ENCODE data around the gene VANGL2.

The VANGL2 gene

DNA sequence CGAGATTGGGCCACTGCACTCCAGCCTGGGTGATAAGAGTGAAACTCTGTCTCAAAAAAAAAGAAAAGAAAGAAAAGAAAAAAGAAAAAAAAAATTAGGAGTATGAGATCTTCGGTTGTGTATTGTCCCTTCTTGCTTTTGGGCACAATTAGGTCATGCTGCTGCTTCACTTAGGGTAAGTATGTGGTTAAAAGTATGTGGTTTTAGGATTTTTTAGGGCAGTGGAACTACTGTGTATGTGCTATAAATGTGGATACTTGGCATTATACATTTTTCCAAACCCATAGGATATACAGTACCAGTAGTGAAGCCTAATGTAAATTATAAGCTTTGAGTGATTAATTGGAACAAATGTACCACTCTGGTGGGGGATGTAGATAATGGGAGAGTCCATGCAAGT, 31.2 kb downstream of the VANGL2 start:
- no peak for DNase-seq (ENCODE audit: low read depth, low spot score)
- TF ChIP-seq, protein P1, sequence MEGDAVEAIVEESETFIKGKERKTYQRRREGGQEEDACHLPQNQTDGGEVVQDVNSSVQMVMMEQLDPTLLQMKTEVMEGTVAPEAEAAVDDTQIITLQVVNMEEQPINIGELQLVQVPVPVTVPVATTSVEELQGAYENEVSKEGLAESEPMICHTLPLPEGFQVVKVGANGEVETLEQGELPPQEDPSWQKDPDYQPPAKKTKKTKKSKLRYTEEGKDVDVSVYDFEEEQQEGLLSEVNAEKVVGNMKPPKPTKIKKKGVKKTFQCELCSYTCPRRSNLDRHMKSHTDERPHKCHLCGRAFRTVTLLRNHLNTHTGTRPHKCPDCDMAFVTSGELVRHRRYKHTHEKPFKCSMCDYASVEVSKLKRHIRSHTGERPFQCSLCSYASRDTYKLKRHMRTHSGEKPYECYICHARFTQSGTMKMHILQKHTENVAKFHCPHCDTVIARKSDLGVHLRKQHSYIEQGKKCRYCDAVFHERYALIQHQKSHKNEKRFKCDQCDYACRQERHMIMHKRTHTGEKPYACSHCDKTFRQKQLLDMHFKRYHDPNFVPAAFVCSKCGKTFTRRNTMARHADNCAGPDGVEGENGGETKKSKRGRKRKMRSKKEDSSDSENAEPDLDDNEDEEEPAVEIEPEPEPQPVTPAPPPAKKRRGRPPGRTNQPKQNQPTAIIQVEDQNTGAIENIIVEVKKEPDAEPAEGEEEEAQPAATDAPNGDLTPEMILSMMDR (IDR thresholded peaks at IDR 0.05; ENCODE audit: insufficient read depth, low read length, missing control alignments) = no peak
- H3K4me3 ChIP-seq (ENCODE audit: low read depth, low read length) = no peak overlapping the region
- POLR2A ChIA-PET = no interaction called here
- CTCF ChIA-PET = interaction anchor here (4.6 kb wide), 1 partner anchor 176 kb away, joined by 65 read pairs; no protein-coding TSS in a partner anchor

DNA sequence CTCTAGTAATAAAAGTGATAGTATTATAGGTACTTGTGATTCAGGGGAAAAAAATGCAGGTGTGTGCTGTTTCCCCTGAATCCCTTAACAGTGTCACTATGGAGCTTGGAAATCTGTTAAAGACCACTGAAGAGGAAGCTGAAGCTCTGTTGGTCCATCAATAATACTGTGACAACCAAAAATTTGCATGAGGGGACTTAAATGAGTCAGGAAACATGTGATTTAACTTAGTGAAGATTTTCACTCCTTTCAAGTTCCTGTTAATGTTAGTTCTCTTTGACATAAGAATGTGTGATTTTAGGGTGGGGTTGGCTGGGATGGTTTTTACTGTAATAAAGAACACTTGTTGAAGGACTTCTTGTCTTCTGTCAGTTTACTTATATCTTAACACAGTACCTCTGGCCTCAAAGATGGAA, 32.0 kb downstream of the VANGL2 start:
- ChIA-PET POLR2A (no interaction called here), CTCF (interaction anchor here (4.6 kb wide), 1 partner anchor 175 kb away, joined by 65 read pairs; no protein-coding TSS in a partner anchor)
- TF ChIP-seq, protein P1 (IDR thresholded peaks at IDR 0.05; ENCODE audit: insufficient read depth, low read length, missing control alignments) = no peak
- no peak overlapping the region for H3K4me3 ChIP-seq (ENCODE audit: low read depth, low read length)
- no peak for DNase-seq (ENCODE audit: low read depth, low spot score)

DNA sequence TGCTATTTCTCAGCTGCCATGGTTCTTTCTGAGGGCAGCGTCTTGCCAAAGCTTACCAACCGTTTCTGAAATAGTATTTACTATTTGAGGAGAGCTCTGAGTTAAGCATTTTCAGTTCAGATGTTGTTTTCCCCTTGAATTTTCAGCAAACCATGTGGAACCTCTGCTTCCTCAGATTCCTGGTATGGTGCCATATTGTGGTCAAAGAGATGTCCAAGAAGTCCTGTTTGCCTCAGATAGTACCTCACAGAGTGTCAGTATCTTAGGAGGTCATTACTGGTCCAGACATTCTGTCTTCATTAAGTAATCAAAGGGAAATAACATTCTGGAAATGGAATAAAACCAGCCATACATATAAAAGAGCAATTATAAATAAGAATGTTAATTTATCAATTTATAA, 36.6 kb downstream of the VANGL2 start:
- TF ChIP-seq, protein P1 (IDR thresholded peaks at IDR 0.05; ENCODE audit: insufficient read depth, low read length, missing control alignments) = no peak
- DNase-seq (ENCODE audit: low read depth, low spot score) = no peak
- CTCF ChIA-PET = interaction anchor here (1.3 kb wide), 1 partner anchor 11 kb away, joined by 3 read pairs; no protein-coding TSS in a partner anchor
- H3K4me3 ChIP-seq (ENCODE audit: low read depth, low read length) = no peak overlapping the region
- POLR2A ChIA-PET = no interaction called here

DNA sequence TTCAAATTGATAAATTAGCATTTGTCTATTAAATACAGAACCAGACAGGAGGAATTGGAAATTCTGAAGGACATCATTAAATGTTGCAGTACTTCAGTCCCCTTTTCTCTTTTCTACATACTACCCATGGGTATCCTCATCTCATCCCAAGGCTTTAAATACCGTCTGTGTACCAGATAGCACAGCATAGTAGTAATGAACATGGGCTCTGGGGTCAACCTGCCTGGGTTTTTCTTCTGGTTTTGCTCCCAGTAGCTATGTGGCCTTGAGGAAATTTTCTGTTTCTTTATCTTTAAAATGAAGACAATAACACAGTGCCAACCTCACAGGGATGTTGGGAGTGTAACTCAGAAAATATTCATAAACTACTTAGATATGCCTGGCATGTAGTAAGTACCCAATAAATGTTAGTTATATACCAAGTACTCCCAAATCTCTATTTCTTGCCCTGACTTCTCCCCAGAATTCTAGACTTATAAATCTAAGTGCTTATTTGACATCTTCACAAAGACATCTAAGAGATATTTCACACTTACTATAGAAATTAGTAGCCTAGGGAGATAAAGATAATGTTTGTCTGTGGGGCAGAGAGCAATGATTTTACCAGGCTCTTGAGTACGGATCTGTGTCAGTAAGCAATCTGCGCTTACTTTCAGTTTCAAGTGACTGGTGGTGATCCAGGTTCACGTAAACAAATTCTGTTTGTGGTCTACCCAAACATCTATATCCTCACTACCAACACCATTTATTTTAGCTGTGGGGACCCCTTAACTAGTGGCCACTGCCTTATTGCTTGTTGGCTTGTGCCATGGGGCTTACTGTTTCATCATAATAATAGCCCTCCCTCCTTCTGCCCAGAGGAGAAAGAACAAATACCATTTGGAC, 37.3 kb downstream of the VANGL2 start:
- TF ChIP-seq, protein P1 (IDR thresholded peaks at IDR 0.05; ENCODE audit: insufficient read depth, low read length, missing control alignments) = no peak
- no peak for DNase-seq (ENCODE audit: low read depth, low spot score)
- ChIA-PET CTCF (interaction anchor here (1.2 to 1.3 kb wide), 2 partner anchors 9 to 11 kb away, joined by 3 to 6 read pairs; no protein-coding TSS in a partner anchor), POLR2A (no interaction called here)
- no peak overlapping the region for H3K4me3 ChIP-seq (ENCODE audit: low read depth, low read length)

DNA sequence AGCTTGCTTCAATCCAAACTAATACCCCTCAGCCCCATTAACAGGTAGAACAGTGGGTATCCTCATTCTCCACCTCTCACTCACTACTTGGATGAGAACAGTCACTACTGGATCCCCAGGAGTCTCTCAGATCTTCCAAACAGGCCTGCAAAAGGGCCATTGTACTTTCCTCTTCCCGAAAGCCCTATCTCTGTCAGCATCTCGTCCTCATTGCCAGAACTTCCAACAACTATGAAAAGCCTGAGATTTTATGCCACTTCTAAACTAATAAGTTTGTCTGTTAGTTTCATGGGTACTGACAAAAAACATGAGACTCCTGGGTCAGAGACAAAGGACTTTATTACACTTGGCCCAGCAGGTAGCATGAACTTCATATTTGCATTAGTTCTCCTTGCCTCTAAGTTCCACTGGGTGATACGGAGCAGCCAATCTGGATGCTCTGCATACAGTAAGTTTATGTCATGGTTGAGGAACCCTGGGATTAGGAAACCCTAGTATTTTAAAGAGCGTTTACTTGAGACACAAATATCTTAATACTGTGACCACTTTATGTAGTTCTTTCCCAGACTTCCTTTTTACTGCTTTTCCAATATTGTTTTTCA, 38.1 kb downstream of the VANGL2 start:
- no peak overlapping the region for H3K4me3 ChIP-seq (ENCODE audit: low read depth, low read length)
- TF ChIP-seq, protein P1 (IDR thresholded peaks at IDR 0.05; ENCODE audit: insufficient read depth, low read length, missing control alignments) = no peak
- POLR2A ChIA-PET = no interaction called here
- CTCF ChIA-PET = interaction anchor here (1.2 kb wide), 1 partner anchor 10 kb away, joined by 6 read pairs; no protein-coding TSS in a partner anchor
- DNase-seq (ENCODE audit: low read depth, low spot score) = no peak

DNA sequence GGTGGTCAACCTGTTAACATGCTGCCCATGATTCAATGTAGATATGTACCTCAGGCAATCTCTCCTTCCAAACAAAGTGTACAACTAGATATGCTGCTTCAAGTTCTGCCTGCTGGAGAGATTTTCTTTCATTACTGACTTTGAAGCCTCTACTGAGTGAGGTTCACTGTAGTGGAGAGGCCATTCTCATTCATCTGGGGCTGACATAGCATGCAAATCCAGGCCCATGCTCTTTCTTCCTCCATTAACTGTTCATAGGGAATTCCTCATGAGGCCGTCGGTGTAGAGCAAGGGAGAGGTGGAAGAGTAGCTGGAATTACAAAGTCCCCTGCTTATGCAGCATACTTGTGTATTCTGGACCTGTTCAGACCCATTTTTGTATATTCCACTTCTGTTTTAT, 38.6 kb downstream of the VANGL2 start:
- no peak for DNase-seq (ENCODE audit: low read depth, low spot score)
- TF ChIP-seq, protein P1 (IDR thresholded peaks at IDR 0.05; ENCODE audit: insufficient read depth, low read length, missing control alignments) = no peak
- H3K4me3 ChIP-seq (ENCODE audit: low read depth, low read length) = no peak overlapping the region
- POLR2A ChIA-PET = no interaction called here
- CTCF ChIA-PET = interaction anchor here (1.2 kb wide), 1 partner anchor 10 kb away, joined by 3 read pairs; no protein-coding TSS in a partner anchor

All from AG04449 (cell line).